Measurements from ENCODE around the gene POU6F2. TPM values are rescaled to one million over a fixed set of nuclear protein-coding genes. Genes with fewer than 3 reads are reported as not detected.
"Not testable (repeated sequence)": the region's sequence is repeated elsewhere in the genome, so short reads cannot be mapped to it uniquely, and the experiment has no call there.

The POU6F2 gene
- total RNA-seq, 1 experiment from 2014 or later = 2.9 TPM

GRCh38 chr7:39324139-39324760 is 346.5 kb downstream of the POU6F2 start:
- ChIA-PET CTCF (interaction anchor here (0.7 kb wide), 1 partner anchor 9 kb away, joined by 5 read pairs; no protein-coding TSS in a partner anchor), POLR2A (no interaction called here)
- ATAC-seq = no peak
- no peak for DNase-seq (ENCODE audit: low spot score)
- Mint-ChIP-seq H3K9me3 (peaks cover 16% of the 10 kb centered on the region), H3K4me3 (no peak overlapping the region), H3K36me3 (peaks cover 12% of the 10 kb centered on the region), H3K27ac (no peak overlapping the region), H3K27me3 (ENCODE audit: low read depth) (no peaks in the 10 kb centered on the region), H3K4me1 (peaks cover 14% of the 10 kb centered on the region)
- TF ChIP-seq TEAD1 (CRISPR knock-in tag; IDR thresholded peaks at IDR 0.05) = no peak
- no peak for TF ChIP-seq NR1H2 (CRISPR knock-in tag; IDR thresholded peaks at IDR 0.05)
- TF ChIP-seq NFE2L1 (CRISPR knock-in tag; IDR thresholded peaks at IDR 0.05) = no peak
- TF ChIP-seq, protein P1, sequence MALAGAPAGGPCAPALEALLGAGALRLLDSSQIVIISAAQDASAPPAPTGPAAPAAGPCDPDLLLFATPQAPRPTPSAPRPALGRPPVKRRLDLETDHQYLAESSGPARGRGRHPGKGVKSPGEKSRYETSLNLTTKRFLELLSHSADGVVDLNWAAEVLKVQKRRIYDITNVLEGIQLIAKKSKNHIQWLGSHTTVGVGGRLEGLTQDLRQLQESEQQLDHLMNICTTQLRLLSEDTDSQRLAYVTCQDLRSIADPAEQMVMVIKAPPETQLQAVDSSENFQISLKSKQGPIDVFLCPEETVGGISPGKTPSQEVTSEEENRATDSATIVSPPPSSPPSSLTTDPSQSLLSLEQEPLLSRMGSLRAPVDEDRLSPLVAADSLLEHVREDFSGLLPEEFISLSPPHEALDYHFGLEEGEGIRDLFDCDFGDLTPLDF (CRISPR knock-in tag; IDR thresholded peaks at IDR 0.05) = no peak
- TF ChIP-seq ELF4 (CRISPR knock-in tag; IDR thresholded peaks at IDR 0.05; ENCODE audit: low read depth) = no peak
- TF ChIP-seq ZNF425 (CRISPR knock-in tag; conservative IDR thresholded peaks at IDR 0.05) = no peak
- TF ChIP-seq, protein P2, sequence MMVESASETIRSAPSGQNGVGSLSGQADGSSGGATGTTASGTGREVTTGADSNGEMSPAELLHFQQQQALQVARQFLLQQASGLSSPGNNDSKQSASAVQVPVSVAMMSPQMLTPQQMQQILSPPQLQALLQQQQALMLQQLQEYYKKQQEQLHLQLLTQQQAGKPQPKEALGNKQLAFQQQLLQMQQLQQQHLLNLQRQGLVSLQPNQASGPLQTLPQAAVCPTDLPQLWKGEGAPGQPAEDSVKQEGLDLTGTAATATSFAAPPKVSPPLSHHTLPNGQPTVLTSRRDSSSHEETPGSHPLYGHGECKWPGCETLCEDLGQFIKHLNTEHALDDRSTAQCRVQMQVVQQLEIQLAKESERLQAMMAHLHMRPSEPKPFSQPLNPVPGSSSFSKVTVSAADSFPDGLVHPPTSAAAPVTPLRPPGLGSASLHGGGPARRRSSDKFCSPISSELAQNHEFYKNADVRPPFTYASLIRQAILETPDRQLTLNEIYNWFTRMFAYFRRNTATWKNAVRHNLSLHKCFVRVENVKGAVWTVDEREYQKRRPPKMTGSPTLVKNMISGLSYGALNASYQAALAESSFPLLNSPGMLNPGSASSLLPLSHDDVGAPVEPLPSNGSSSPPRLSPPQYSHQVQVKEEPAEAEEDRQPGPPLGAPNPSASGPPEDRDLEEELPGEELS (CRISPR knock-in tag; IDR thresholded peaks at IDR 0.05) = no peak
- TF ChIP-seq, protein P3, sequence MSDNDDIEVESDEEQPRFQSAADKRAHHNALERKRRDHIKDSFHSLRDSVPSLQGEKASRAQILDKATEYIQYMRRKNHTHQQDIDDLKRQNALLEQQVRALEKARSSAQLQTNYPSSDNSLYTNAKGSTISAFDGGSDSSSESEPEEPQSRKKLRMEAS (CRISPR knock-in tag; IDR thresholded peaks at IDR 0.05) = no peak
- TF ChIP-seq, protein P4, sequence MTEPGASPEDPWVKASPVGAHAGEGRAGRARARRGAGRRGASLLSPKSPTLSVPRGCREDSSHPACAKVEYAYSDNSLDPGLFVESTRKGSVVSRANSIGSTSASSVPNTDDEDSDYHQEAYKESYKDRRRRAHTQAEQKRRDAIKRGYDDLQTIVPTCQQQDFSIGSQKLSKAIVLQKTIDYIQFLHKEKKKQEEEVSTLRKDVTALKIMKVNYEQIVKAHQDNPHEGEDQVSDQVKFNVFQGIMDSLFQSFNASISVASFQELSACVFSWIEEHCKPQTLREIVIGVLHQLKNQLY (CRISPR knock-in tag; IDR thresholded peaks at IDR 0.05) = no peak
- no peak for TF ChIP-seq IRF2 (CRISPR knock-in tag; IDR thresholded peaks at IDR 0.05; ENCODE audit: borderline replicate concordance, low read depth)
- no peak for TF ChIP-seq NFATC4 (CRISPR knock-in tag; IDR thresholded peaks at IDR 0.05)
- TF ChIP-seq, protein P5, sequence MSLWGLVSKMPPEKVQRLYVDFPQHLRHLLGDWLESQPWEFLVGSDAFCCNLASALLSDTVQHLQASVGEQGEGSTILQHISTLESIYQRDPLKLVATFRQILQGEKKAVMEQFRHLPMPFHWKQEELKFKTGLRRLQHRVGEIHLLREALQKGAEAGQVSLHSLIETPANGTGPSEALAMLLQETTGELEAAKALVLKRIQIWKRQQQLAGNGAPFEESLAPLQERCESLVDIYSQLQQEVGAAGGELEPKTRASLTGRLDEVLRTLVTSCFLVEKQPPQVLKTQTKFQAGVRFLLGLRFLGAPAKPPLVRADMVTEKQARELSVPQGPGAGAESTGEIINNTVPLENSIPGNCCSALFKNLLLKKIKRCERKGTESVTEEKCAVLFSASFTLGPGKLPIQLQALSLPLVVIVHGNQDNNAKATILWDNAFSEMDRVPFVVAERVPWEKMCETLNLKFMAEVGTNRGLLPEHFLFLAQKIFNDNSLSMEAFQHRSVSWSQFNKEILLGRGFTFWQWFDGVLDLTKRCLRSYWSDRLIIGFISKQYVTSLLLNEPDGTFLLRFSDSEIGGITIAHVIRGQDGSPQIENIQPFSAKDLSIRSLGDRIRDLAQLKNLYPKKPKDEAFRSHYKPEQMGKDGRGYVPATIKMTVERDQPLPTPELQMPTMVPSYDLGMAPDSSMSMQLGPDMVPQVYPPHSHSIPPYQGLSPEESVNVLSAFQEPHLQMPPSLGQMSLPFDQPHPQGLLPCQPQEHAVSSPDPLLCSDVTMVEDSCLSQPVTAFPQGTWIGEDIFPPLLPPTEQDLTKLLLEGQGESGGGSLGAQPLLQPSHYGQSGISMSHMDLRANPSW (CRISPR knock-in tag; conservative IDR thresholded peaks at IDR 0.05; ENCODE audit: low read depth) = no peak
- no peak for TF ChIP-seq CDX4 (CRISPR knock-in tag; IDR thresholded peaks at IDR 0.05; ENCODE audit: borderline replicate concordance)
- TF ChIP-seq GABPB1 (CRISPR knock-in tag; IDR thresholded peaks at IDR 0.05) = no peak
- TF ChIP-seq ETV6 (CRISPR knock-in tag; IDR thresholded peaks at IDR 0.05) = no peak
- no peak for TF ChIP-seq HMGA2 (CRISPR knock-in tag; IDR thresholded peaks at IDR 0.05)
- TF ChIP-seq EMX1 (CRISPR knock-in tag; IDR thresholded peaks at IDR 0.05) = no peak

- CTCF ChIA-PET = interaction anchor here (0.6 kb wide), 1 partner anchor 499 kb away, joined by 3 read pairs; no protein-coding TSS in a partner anchor
- peaks cover 35% of the 10 kb centered on the region for H3K4me1 Mint-ChIP-seq
- H3K4me3 Mint-ChIP-seq; POLR2A ChIA-PET; H3K9me3 Mint-ChIP-seq; ATAC-seq; H3K36me3 Mint-ChIP-seq; DNase-seq (ENCODE audit: low spot score); H3K27me3 Mint-ChIP-seq (ENCODE audit: low read depth); H3K27ac Mint-ChIP-seq: not testable (repeated sequence)
Measured at GRCh38 chr7:39331607-39332006, 353.9 kb downstream of the POU6F2 start.
